CD4-positive, alpha-beta memory T cell (primary cell): ENCODE data around the gene LRRC55. TPM values are rescaled to one million over a fixed set of nuclear protein-coding genes. Genes with fewer than 3 reads are reported as not detected.

Source experiments
- CTCF ChIA-PET: fragments of 350-600 bp; sonication (Branson Sonifier 250); formaldehyde crosslinking; loops from one replicate; lab custom pipeline; 2021; ENCODE audit warnings: inconsistent platforms; ENCODE audit not compliant: partially characterized antibody; lab: Charles Lee
- POLR2A ChIA-PET: fragments of 350-600 bp; sonication (Branson Sonifier 250); formaldehyde crosslinking; loops from one replicate; lab custom pipeline; 2021; ENCODE audit not compliant: partially characterized antibody; lab: Charles Lee
- DNase-seq, 5 donors: peaks; one replicate each; pipeline versions ENCODE4 v3.0.0 to v3.0.0-alpha.2; 2020 to 2022; ENCODE audit warnings: mixed read lengths in 1 of 5
- H3K27ac ChIP-seq: one replicate; pipeline ENCODE4 v1.7.0; 2013; ENCODE audit warnings: low read depth, low read length
- H3K27me3 ChIP-seq: 2 replicates; pipeline ENCODE4 v1.7.0; 2013; ENCODE audit warnings: mild to moderate bottlenecking, low read length, moderate library complexity; ENCODE audit not compliant: insufficient read depth
- H3K36me3 ChIP-seq: 2 replicates; pipeline ENCODE4 v1.7.0; 2013; ENCODE audit warnings: mild to moderate bottlenecking, low read length, moderate library complexity; ENCODE audit not compliant: insufficient read depth
- H3K4me1 ChIP-seq: 2 replicates; pipeline ENCODE4 v1.7.0; 2013; ENCODE audit warnings: mild to moderate bottlenecking, low read length, moderate library complexity; ENCODE audit not compliant: insufficient read depth
- H3K4me3 ChIP-seq, 2 donors: one replicate each; pipeline ENCODE4 v1.7.0; 2013; ENCODE audit warnings: low read length in 2 of 2, mild to moderate bottlenecking in 1 of 2
- H3K9me3 ChIP-seq, 2 donors: one replicate each; pipeline ENCODE4 v1.7.0; 2013; ENCODE audit warnings: low read length in 2 of 2, control low read depth in 1 of 2; ENCODE audit not compliant: control insufficient read depth in 1 of 2
- H3K27ac Mint-ChIP-seq, 7 donors: one replicate each; pipeline ENCODE4 v1.8.0; 2020 to 2021; ENCODE audit warnings: mixed read lengths in 7 of 7, mild to moderate bottlenecking in 6 of 7, inconsistent platforms in 3 of 7, moderate library complexity in 3 of 7
- H3K27me3 Mint-ChIP-seq, 2 donors: one replicate each; pipeline ENCODE4 v1.8.0; 2020 to 2021; ENCODE audit warnings: mixed read lengths in 2 of 2
- H3K36me3 Mint-ChIP-seq, 2 donors: one replicate each; pipeline ENCODE4 v1.8.0; 2020 to 2021; ENCODE audit warnings: mixed read lengths in 2 of 2, inconsistent platforms in 1 of 2, mild to moderate bottlenecking in 1 of 2
- H3K4me1 Mint-ChIP-seq, 4 donors: one replicate each; pipeline ENCODE4 v1.8.0; 2020 to 2021; ENCODE audit warnings: mixed read lengths in 4 of 4, mild to moderate bottlenecking in 1 of 4
- H3K4me3 Mint-ChIP-seq, 8 donors: one replicate each; pipeline ENCODE4 v1.8.0; 2020 to 2021; ENCODE audit warnings: mixed read lengths in 8 of 8, mild to moderate bottlenecking in 7 of 8, moderate library complexity in 6 of 8, inconsistent platforms in 3 of 8
- H3K9me3 Mint-ChIP-seq, 8 donors: one replicate each; pipeline ENCODE4 v1.8.0; 2020 to 2021; ENCODE audit warnings: mixed read lengths in 8 of 8, mild to moderate bottlenecking in 5 of 8, inconsistent platforms in 3 of 8, moderate library complexity in 1 of 8
- intact Hi-C: fragments of 100-400 bp; cut with micrococcal nuclease; formaldehyde crosslinking; loops from one replicate; pipeline ENCODE4 v1.15.1; 2023
- polyA plus RNA-seq, 2 donors: library from polyadenylated mRNA; unstranded; fragments of 300-500 nt; fragmentation: Illumina TruSeq; gene quantifications; one replicate each; pipeline ENCODE4 v1.2.3, GENCODE V29; 2021
- total RNA-seq, 2 experiments: library from RNA; stranded (reverse); gene quantifications; one replicate each; pipeline ENCODE4 v1.2.3, GENCODE V29; 2021

LRRC55 gene
- total and polyA plus RNA-seq, 4 experiments from 2014 or later, result not detected

GRCh38 chr11:57154739-57155138 lies 27.0 kb upstream of the LRRC55 start:
- Histone ChIP-seq H3K4me3 (no peak overlapping the region), H3K4me1 (no peaks in the 10 kb centered on the region), H3K9me3 (no peaks in the 10 kb centered on the region), H3K27ac (no peak overlapping the region), H3K27me3 (no peaks in the 10 kb centered on the region), H3K36me3 (no peaks in the 10 kb centered on the region)
- DNase-seq, result no peak
- Mint-ChIP-seq H3K4me3 (no peak overlapping the region), H3K36me3 (no peaks in the 10 kb centered on the region), H3K27me3 (peaks cover 7 to 14% of the 10 kb centered on the region in 2 donors), H3K27ac (no peak overlapping the region), H3K9me3 (no peaks in the 10 kb centered on the region), H3K4me1 (no peaks in the 10 kb centered on the region)
- ChIA-PET CTCF (no interaction called here), POLR2A (no interaction called here)
- intact Hi-C loops, result no loop called here

GRCh38 chr11:57155400-57155799 lies 26.4 kb upstream of the LRRC55 start:
- DNase-seq, result no peak
- Mint-ChIP-seq H3K36me3 (no peaks in the 10 kb centered on the region), H3K9me3 (no peaks in the 10 kb centered on the region), H3K27ac (no peak overlapping the region), H3K27me3 (peaks cover 8 to 12% of the 10 kb centered on the region in 2 donors), H3K4me3 (no peak overlapping the region), H3K4me1 (no peaks in the 10 kb centered on the region)
- no peaks in the 10 kb centered on the region for H3K27me3 ChIP-seq
- H3K9me3 ChIP-seq, result no peaks in the 10 kb centered on the region
- no peak overlapping the region for H3K4me3 ChIP-seq
- H3K27ac ChIP-seq, result no peak overlapping the region
- intact Hi-C loops, result no loop called here
- ChIA-PET POLR2A (no interaction called here), CTCF (no interaction called here)
- H3K36me3 ChIP-seq, result no peaks in the 10 kb centered on the region
- H3K4me1 ChIP-seq, result no peaks in the 10 kb centered on the region

- Histone ChIP-seq H3K9me3 (no peaks in the 10 kb centered on the region), H3K4me1 (no peaks in the 10 kb centered on the region), H3K36me3 (no peaks in the 10 kb centered on the region), H3K27me3 (no peaks in the 10 kb centered on the region), H3K4me3 (no peak overlapping the region), H3K27ac (no peak overlapping the region)
- no peaks in the 10 kb centered on the region for H3K9me3 Mint-ChIP-seq
- H3K27me3 Mint-ChIP-seq, result peaks cover 8 to 13% of the 10 kb centered on the region in 2 donors
- intact Hi-C loops, result no loop called here
- H3K4me3 Mint-ChIP-seq, result no peak overlapping the region
- ChIA-PET POLR2A (no interaction called here), CTCF (no interaction called here)
- no peak overlapping the region for H3K27ac Mint-ChIP-seq
- H3K36me3 Mint-ChIP-seq, result no peaks in the 10 kb centered on the region
- no peaks in the 10 kb centered on the region for H3K4me1 Mint-ChIP-seq
- no peak for DNase-seq
Measured at GRCh38 chr11:57155838-57156607, 25.7 kb upstream of the LRRC55 start.

GRCh38 chr11:57156928-57157327 lies 24.8 kb upstream of the LRRC55 start:
- Mint-ChIP-seq H3K36me3 (no peaks in the 10 kb centered on the region), H3K27me3 (peaks cover 9 to 17% of the 10 kb centered on the region in 2 donors), H3K4me3 (no peak overlapping the region), H3K27ac (no peak overlapping the region), H3K4me1 (no peaks in the 10 kb centered on the region), H3K9me3 (no peaks in the 10 kb centered on the region)
- Histone ChIP-seq H3K4me3 (no peak overlapping the region), H3K4me1 (no peaks in the 10 kb centered on the region), H3K36me3 (no peaks in the 10 kb centered on the region), H3K9me3 (no peaks in the 10 kb centered on the region), H3K27me3 (no peaks in the 10 kb centered on the region), H3K27ac (no peak overlapping the region)
- DNase-seq, result no peak
- POLR2A ChIA-PET, result no interaction called here
- CTCF ChIA-PET, result no interaction called here
- intact Hi-C loops, result no loop called here

GRCh38 chr11:57157624-57158023 lies 24.1 kb upstream of the LRRC55 start:
- no peak overlapping the region for H3K27ac Mint-ChIP-seq
- no peak overlapping the region for H3K4me3 Mint-ChIP-seq
- H3K4me1 ChIP-seq, result no peaks in the 10 kb centered on the region
- H3K4me1 Mint-ChIP-seq, result no peaks in the 10 kb centered on the region
- H3K27me3 Mint-ChIP-seq, result peaks cover 9 to 19% of the 10 kb centered on the region in 2 donors
- intact Hi-C loops, result no loop called here
- ChIA-PET CTCF (no interaction called here), POLR2A (no interaction called here)
- DNase-seq, result no peak
- no peaks in the 10 kb centered on the region for H3K9me3 ChIP-seq
- H3K27me3 ChIP-seq, result no peaks in the 10 kb centered on the region
- no peak overlapping the region for H3K27ac ChIP-seq
- H3K9me3 Mint-ChIP-seq, result no peaks in the 10 kb centered on the region
- no peaks in the 10 kb centered on the region for H3K36me3 ChIP-seq
- no peaks in the 10 kb centered on the region for H3K36me3 Mint-ChIP-seq
- no peak overlapping the region for H3K4me3 ChIP-seq

GRCh38 chr11:57158180-57158579 lies 23.6 kb upstream of the LRRC55 start:
- Histone ChIP-seq H3K4me3 (no peak overlapping the region), H3K27ac (no peak overlapping the region), H3K36me3 (no peaks in the 10 kb centered on the region), H3K27me3 (no peaks in the 10 kb centered on the region), H3K4me1 (no peaks in the 10 kb centered on the region), H3K9me3 (no peaks in the 10 kb centered on the region)
- intact Hi-C loops, result no loop called here
- ChIA-PET CTCF (no interaction called here), POLR2A (no interaction called here)
- peaks cover 9 to 25% of the 10 kb centered on the region in 2 donors for H3K27me3 Mint-ChIP-seq
- H3K4me3 Mint-ChIP-seq, result no peak overlapping the region
- H3K4me1 Mint-ChIP-seq, result no peaks in the 10 kb centered on the region
- H3K27ac Mint-ChIP-seq, result no peak overlapping the region
- H3K9me3 Mint-ChIP-seq, result no peaks in the 10 kb centered on the region
- no peak for DNase-seq
- no peaks in the 10 kb centered on the region for H3K36me3 Mint-ChIP-seq

- no peak overlapping the region for H3K27ac ChIP-seq
- H3K4me3 Mint-ChIP-seq, result no peak overlapping the region
- H3K9me3 Mint-ChIP-seq, result no peaks in the 10 kb centered on the region
- intact Hi-C loops, result no loop called here
- no peaks in the 10 kb centered on the region for H3K36me3 Mint-ChIP-seq
- no peaks in the 10 kb centered on the region for H3K27me3 ChIP-seq
- DNase-seq, result no peak
- H3K4me3 ChIP-seq, result no peak overlapping the region
- H3K27ac Mint-ChIP-seq, result no peak overlapping the region
- ChIA-PET POLR2A (no interaction called here), CTCF (no interaction called here)
- H3K9me3 ChIP-seq, result no peaks in the 10 kb centered on the region
- no peaks in the 10 kb centered on the region for H3K36me3 ChIP-seq
- H3K27me3 Mint-ChIP-seq, result peaks cover 9 to 25% of the 10 kb centered on the region in 2 donors
- H3K4me1 ChIP-seq, result no peaks in the 10 kb centered on the region
- no peaks in the 10 kb centered on the region for H3K4me1 Mint-ChIP-seq
Measured at GRCh38 chr11:57158599-57158998, 23.2 kb upstream of the LRRC55 start.
